Measurements from ENCODE around the gene VPS13D.

Gene VPS13D

GRCh38 chr1:12245733-12246132 is 15.9 kb downstream of the VPS13D start:
- H3K27me3 Mint-ChIP-seq, result no peaks in the 10 kb centered on the region
- no peaks in the 10 kb centered on the region for H3K9me3 Mint-ChIP-seq
- no peak overlapping the region for H3K4me3 Mint-ChIP-seq
- no peak overlapping the region for H3K27ac Mint-ChIP-seq
- H3K36me3 Mint-ChIP-seq, result peaks cover 8% of the 10 kb centered on the region
- peaks cover 5% of the 10 kb centered on the region for H3K4me1 Mint-ChIP-seq

DNA sequence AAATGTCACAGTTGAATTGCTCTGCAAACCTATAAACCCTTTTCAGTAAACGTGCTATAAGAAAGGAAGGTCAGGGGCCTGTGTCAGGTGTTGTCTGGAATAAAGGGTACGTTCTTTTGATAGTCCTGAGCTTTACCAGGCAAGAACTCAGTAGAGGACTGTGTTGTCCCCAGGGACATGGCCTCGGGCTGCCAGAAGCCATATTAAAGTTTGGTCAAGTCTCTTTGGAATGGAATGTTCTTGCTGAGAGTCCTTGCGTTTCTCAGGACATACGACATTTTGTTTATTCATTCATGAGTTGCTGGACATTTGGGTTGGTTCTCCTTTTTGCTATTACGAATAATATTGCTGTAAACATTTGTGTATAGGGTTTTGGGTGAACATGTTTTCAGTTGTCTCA is 16.8 kb downstream of the VPS13D start:
- H3K36me3 Mint-ChIP-seq, result peaks cover 11% of the 10 kb centered on the region
- no peak overlapping the region for H3K4me3 Mint-ChIP-seq
- no peaks in the 10 kb centered on the region for H3K27me3 Mint-ChIP-seq
- H3K9me3 Mint-ChIP-seq, result no peaks in the 10 kb centered on the region
- peaks cover 2% of the 10 kb centered on the region for H3K4me1 Mint-ChIP-seq
- H3K27ac Mint-ChIP-seq, result no peak overlapping the region

GRCh38 chr1:12249181-12249580 is 19.4 kb downstream of the VPS13D start:
- no peaks in the 10 kb centered on the region for H3K4me1 Mint-ChIP-seq
- H3K36me3 Mint-ChIP-seq, result peaks cover 16% of the 10 kb centered on the region
- H3K27me3 Mint-ChIP-seq, result no peaks in the 10 kb centered on the region
- no peak overlapping the region for H3K4me3 Mint-ChIP-seq
- no peak overlapping the region for H3K27ac Mint-ChIP-seq
- no peaks in the 10 kb centered on the region for H3K9me3 Mint-ChIP-seq

GRCh38 chr1:12249748-12250147 is 19.9 kb downstream of the VPS13D start:
- H3K4me1 Mint-ChIP-seq, result no peaks in the 10 kb centered on the region
- H3K9me3 Mint-ChIP-seq, result no peaks in the 10 kb centered on the region
- no peaks in the 10 kb centered on the region for H3K27me3 Mint-ChIP-seq
- no peak overlapping the region for H3K4me3 Mint-ChIP-seq
- H3K36me3 Mint-ChIP-seq, result peaks cover 16% of the 10 kb centered on the region
- H3K27ac Mint-ChIP-seq, result no peak overlapping the region

DNA sequence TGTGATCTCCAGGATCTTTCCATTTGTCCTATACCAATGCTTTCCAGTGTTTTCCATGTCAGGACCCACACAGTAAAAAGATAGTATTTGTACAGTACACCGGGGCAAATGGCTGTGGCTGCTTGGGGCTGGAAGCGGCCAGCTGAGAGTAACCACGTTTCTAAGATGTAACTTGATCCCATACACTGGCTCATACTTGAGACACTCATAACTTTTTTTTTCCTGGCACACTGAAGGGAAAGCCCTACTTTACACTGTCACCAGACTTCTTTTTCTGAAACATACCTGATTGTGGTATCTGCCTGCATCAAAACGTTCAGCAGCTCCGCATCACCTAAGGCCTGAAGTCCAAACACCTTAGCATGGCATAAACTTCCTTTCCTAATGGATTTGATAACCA is 21.6 kb downstream of the VPS13D start:
- Mint-ChIP-seq H3K27ac (no peak overlapping the region), H3K27me3 (no peaks in the 10 kb centered on the region), H3K4me1 (no peaks in the 10 kb centered on the region), H3K4me3 (no peak overlapping the region), H3K9me3 (no peaks in the 10 kb centered on the region), H3K36me3 (peaks cover 13% of the 10 kb centered on the region)

- Mint-ChIP-seq H3K27me3 (no peaks in the 10 kb centered on the region), H3K36me3 (peaks cover 21% of the 10 kb centered on the region), H3K4me1 (no peaks in the 10 kb centered on the region), H3K9me3 (no peaks in the 10 kb centered on the region), H3K27ac (no peak overlapping the region), H3K4me3 (no peak overlapping the region)
These were observed 26.1 kb downstream of the VPS13D start for GRCh38 chr1:12255913-12256312.

- Mint-ChIP-seq H3K27ac (no peak overlapping the region), H3K4me1 (no peaks in the 10 kb centered on the region), H3K36me3 (peaks cover 26% of the 10 kb centered on the region), H3K4me3 (no peak overlapping the region), H3K9me3 (no peaks in the 10 kb centered on the region), H3K27me3 (no peaks in the 10 kb centered on the region)
These were observed 28.4 kb downstream of the VPS13D start for GRCh38 chr1:12258272-12258671.

DNA sequence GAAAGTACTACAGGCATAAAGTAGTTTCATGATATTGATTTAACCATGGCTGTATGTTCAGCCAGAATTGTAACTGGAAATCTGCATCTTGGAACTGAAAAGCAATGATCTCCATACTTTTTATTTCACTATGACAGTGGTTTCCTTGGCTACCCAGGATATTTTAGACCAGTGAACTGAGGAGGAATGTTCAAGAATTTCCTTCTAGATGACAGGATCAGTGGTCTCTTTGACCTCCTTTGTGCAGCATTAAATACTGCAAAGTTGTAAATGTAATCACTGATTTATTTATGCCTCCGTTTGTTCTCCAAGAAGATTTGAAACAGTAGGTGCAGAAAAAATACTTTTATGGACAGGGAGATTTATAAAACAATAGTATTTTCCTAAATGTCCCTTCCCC is 39.5 kb downstream of the VPS13D start:
- Mint-ChIP-seq H3K4me3 (no peak overlapping the region), H3K27me3 (no peaks in the 10 kb centered on the region), H3K4me1 (no peaks in the 10 kb centered on the region), H3K27ac (no peak overlapping the region), H3K9me3 (no peaks in the 10 kb centered on the region), H3K36me3 (peaks cover 11% of the 10 kb centered on the region)

DNA sequence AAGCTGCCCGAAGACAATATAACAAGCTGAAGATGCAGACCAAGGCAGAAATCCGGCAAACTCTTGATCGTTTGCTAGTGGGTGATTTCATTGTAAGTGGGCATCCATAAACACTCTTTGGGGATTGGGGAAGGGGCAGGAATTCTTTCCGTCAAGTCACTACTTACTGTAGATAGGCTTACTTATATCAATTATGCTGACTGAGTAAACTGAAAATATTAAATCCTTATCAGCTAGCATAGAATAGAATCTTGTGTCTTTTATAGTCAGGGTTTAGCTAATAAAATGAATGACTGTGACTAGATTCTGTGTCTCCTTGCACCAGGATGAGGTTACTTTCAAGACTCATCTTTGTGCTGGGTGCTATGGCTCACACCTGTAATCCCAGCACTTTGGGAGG is 41.2 kb downstream of the VPS13D start:
- H3K27ac Mint-ChIP-seq, result no peak overlapping the region
- H3K27me3 Mint-ChIP-seq, result no peaks in the 10 kb centered on the region
- no peaks in the 10 kb centered on the region for H3K4me1 Mint-ChIP-seq
- H3K4me3 Mint-ChIP-seq, result no peak overlapping the region
- H3K36me3 Mint-ChIP-seq, result peaks cover 13% of the 10 kb centered on the region
- no peaks in the 10 kb centered on the region for H3K9me3 Mint-ChIP-seq

DNA sequence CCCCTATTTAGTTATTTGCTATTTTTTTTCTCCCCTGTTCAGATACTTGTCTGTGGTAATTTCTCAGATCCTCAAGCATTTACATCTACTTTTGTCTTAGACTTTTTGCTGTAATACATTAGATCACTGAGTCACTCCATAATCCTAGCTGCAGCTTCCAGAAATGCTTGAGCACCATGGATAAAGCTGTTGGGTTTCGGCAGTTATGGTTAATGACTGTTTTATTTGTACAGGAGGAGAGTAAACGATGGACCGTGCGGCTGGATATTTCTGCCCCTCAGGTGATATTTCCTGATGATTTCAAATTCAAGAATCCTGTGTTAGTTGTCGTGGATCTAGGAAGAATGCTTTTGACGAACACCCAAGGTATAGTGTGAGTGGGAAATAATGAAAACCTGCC is 42.9 kb downstream of the VPS13D start:
- Mint-ChIP-seq H3K4me3 (no peak overlapping the region), H3K36me3 (peaks cover 19% of the 10 kb centered on the region), H3K9me3 (no peaks in the 10 kb centered on the region), H3K27ac (no peak overlapping the region), H3K4me1 (no peaks in the 10 kb centered on the region), H3K27me3 (no peaks in the 10 kb centered on the region)

GRCh38 chr1:12275370-12275769 is 45.5 kb downstream of the VPS13D start:
- Mint-ChIP-seq H3K36me3 (peaks cover 30% of the 10 kb centered on the region), H3K27me3 (no peaks in the 10 kb centered on the region), H3K4me1 (no peaks in the 10 kb centered on the region), H3K27ac (no peak overlapping the region), H3K9me3 (no peaks in the 10 kb centered on the region), H3K4me3 (no peak overlapping the region)

DNA sequence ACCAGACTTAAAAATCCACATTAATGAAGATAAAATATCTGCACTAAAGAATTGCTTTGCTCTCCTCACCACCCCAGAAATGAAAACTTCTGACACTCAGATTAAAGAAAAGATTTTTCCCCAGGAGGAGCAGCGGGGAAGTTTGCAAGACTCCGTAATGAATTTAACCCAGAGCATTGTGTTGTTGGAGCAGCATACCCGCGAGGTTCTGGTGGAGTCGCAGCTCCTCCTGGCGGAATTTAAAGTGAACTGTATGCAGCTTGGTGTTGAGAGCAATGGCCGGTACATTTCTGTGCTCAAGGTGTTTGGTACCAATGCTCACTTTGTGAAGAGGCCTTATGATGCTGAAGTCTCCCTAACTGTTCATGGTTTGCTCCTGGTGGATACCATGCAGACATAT is 46.4 kb downstream of the VPS13D start:
- no peaks in the 10 kb centered on the region for H3K27me3 Mint-ChIP-seq

DNA sequence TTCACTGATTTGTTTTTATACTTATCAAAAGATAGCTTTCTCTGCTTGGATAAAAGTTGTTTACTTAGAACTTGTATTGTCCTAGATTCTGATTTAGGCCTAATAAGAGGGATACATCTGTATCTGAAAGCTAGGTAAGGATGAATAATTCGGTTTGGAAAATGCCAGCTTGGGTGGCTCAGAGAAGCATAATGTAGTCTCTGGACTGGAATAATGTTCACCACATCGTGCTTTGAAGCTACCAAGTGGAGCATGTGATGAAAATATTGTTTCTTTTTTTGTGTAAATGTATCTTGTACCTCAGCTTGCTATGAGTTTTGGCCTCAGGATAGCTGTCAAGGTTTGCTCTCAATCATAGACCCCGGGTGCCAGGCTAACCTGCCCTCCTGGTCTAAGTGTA is 49.2 kb downstream of the VPS13D start:
- Mint-ChIP-seq H3K4me3 (no peak overlapping the region), H3K9me3 (no peaks in the 10 kb centered on the region), H3K36me3 (peaks cover 25% of the 10 kb centered on the region), H3K4me1 (no peaks in the 10 kb centered on the region), H3K27me3 (no peaks in the 10 kb centered on the region), H3K27ac (no peak overlapping the region)

More for the DNA sequence above, 46.4 kb downstream of the VPS13D start:
- H3K36me3 Mint-ChIP-seq, result peaks cover 30% of the 10 kb centered on the region
- no peak overlapping the region for H3K4me3 Mint-ChIP-seq
- H3K4me1 Mint-ChIP-seq, result no peaks in the 10 kb centered on the region
- H3K9me3 Mint-ChIP-seq, result no peaks in the 10 kb centered on the region
- H3K27ac Mint-ChIP-seq, result no peak overlapping the region

DNA sequence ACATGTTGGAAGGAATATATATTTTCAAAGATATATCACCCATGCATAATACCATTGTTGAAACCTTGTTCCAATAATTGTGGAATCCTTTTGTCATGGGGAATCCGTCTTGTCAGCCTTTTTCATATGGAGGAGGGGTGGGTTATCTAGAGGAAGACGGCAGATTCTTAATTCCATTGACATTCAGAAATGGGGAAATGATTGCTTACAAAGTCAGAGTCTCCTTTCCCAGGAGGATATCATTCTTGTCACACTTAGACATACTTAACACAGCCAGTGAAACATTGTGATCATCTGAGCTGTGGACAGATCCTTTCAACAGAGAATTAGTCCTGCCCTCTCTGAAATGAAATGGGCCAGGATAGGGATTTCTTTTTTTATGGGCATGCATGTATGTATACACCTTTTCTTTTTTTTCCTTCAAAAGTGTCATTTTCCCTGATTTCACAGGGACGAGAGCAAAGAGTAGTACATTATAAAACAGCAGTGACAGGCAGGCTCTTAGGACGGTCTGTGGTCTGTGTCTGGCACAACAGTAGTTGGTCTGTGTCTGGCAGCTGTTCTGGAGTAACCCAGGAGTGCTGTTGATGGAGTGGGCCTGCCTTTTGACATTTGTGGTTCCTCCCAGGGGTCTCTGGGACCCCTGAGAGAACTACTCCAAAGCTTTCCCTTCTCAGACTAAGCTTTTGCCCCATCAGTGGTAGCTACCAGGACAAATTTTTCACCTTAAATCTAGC is 50.1 kb downstream of the VPS13D start:
- H3K36me3 Mint-ChIP-seq, result peaks cover 27% of the 10 kb centered on the region

DNA sequence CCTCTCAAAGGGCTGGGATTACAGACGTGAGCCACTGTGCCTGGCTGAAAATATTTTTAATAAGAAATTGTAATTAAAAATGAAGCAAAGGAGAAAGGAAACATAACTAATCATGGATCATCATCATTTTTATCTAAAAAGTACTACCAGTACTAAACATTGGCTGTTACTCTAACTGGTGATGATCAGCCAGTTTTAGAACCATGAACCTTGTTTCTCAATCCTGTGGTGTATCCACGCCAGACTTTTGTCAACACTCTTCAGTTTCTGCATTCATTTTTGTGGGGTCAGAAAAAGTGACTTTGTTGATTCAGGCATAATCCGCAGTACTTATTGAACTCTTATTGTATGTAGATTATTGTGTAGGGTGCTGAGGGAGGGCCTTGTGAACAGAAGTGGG is 52.3 kb downstream of the VPS13D start:
- Mint-ChIP-seq H3K4me3 (no peak overlapping the region), H3K36me3 (peaks cover 24% of the 10 kb centered on the region), H3K27me3 (no peaks in the 10 kb centered on the region), H3K4me1 (peaks cover 9% of the 10 kb centered on the region), H3K27ac (no peak overlapping the region), H3K9me3 (no peaks in the 10 kb centered on the region)

More for the DNA sequence above, 50.1 kb downstream of the VPS13D start:
- Mint-ChIP-seq H3K4me3 (no peak overlapping the region), H3K27ac (no peak overlapping the region), H3K4me1 (no peaks in the 10 kb centered on the region), H3K9me3 (no peaks in the 10 kb centered on the region), H3K27me3 (no peaks in the 10 kb centered on the region)

DNA sequence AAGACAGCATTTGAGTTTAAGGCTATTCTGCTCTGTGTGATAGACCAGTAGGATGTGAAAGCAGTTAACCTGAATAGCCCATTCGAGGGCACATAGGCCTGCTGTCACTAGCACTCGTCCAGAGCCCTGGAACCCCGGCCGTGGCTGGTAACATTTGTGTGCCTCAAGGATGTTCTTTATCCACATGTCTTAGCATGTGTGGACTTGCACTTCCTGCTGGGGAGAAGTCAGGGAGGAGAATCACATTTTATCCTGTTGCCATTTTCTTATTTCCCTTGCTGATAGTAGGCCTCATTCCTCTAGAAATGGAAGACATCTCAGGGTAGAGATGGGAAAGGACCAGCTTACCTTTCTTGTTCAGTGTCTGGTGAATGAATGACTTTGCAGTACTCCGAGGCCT is 54.7 kb downstream of the VPS13D start:
- Mint-ChIP-seq H3K9me3 (no peaks in the 10 kb centered on the region), H3K36me3 (peaks cover 16% of the 10 kb centered on the region), H3K4me3 (no peak overlapping the region), H3K4me1 (peaks cover 14% of the 10 kb centered on the region), H3K27me3 (no peaks in the 10 kb centered on the region), H3K27ac (no peak overlapping the region)
